ENCODE data around the gene ACO1. TPM values are rescaled to one million over a fixed set of nuclear protein-coding genes. Genes with fewer than 3 reads are reported as not detected.

ACO1 gene
- total RNA-seq, 2 experiments from 2014 or later = 8.8 to 9.0 TPM

- intact Hi-C loops (cut with micrococcal nuclease; ENCODE audit: unreplicated experiment) = no loop called here
- no TSS peak for BruUV-seq (replicated peaks)
Measured at GRCh38 chr9:32411753-32412152, 27.3 kb downstream of the ACO1 start.

DNA sequence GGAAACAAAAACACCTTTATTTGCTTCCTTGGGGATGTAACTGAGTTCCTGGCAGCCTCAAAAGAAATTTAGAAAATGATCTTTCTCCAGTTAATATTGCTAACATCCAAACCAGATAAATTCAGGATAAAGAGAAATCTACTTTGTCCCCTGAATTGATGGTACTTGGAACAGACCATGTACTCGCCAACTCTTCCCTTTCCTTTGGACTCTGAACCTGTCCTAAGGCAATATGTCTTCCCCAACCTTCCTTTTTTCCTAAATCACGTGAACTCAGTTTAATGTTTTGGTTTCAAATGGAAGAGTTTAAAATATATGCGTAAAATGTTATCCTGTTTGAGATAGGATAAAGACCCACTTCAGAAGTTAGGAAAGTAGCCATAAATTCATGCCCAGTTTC lies 28.0 kb downstream of the ACO1 start:
- Histone ChIP-seq H3K9me2 (ENCODE audit: insufficient read depth, low read length) (no peaks in the 10 kb centered on the region), H3K4me2 (ENCODE audit: low read length) (no peak overlapping the region), H3K4me1 (ENCODE audit: insufficient read depth, low read length, poor library complexity, severe bottlenecking) (no peaks in the 10 kb centered on the region), H3K4me3 (ENCODE audit: low read depth, low read length, poor library complexity, severe bottlenecking) (no peak overlapping the region), H3K27ac (ENCODE audit: low read depth, low read length, poor library complexity, severe bottlenecking) (no peak overlapping the region), H2AFZ (ENCODE audit: low read length) (no peak overlapping the region), H3K79me2 (ENCODE audit: insufficient read depth, low read depth, low read length) (no peaks in the 10 kb centered on the region), H3K36me3 (ENCODE audit: insufficient read depth, low read length) (0 out of 2 replicates have a peak, but pooled peaks cover 3% of the 10 kb centered on the region), H4K20me1 (ENCODE audit: insufficient read depth, low read length) (no peaks in the 10 kb centered on the region), H3K9me3 (ENCODE audit: low read length) (no peaks in the 10 kb centered on the region)
- TF ChIP-seq CTCF (conservative IDR thresholded peaks at IDR 0.05; ENCODE audit: low read length) = no peak
- no peak for TF ChIP-seq EZH2phosphoT487 (IDR thresholded peaks at IDR 0.05; ENCODE audit: borderline replicate concordance, low read depth, low read length)
- CTCF ChIA-PET (ENCODE audit: unreplicated experiment) = no interaction called here
- DNase-seq (ENCODE audit: low spot score) = no peak
- intact Hi-C loops (cut with micrococcal nuclease; ENCODE audit: unreplicated experiment) = no loop called here
- POLR2A ChIA-PET = interaction anchor here (0.6 kb wide), 1 partner anchor 79 kb away, joined by 3 read pairs; no protein-coding TSS in a partner anchor
- BruUV-seq (replicated peaks) = no TSS peak

More at GRCh38 chr9:32411753-32412152, 27.3 kb downstream of the ACO1 start:
- Histone ChIP-seq H4K20me1 (ENCODE audit: insufficient read depth, low read length) (no peaks in the 10 kb centered on the region), H3K9me2 (ENCODE audit: insufficient read depth, low read length) (no peaks in the 10 kb centered on the region), H3K4me1 (ENCODE audit: insufficient read depth, low read length, poor library complexity, severe bottlenecking) (no peaks in the 10 kb centered on the region), H3K4me2 (ENCODE audit: low read length) (no peak overlapping the region), H3K9me3 (ENCODE audit: low read length) (no peaks in the 10 kb centered on the region), H2AFZ (ENCODE audit: low read length) (no peak overlapping the region), H3K79me2 (ENCODE audit: insufficient read depth, low read depth, low read length) (no peaks in the 10 kb centered on the region), H3K36me3 (ENCODE audit: insufficient read depth, low read length) (peaks cover 3% of the 10 kb centered on the region; the same call in 1 of the 2 replicates), H3K27ac (ENCODE audit: low read depth, low read length, poor library complexity, severe bottlenecking) (no peak overlapping the region), H3K4me3 (ENCODE audit: low read depth, low read length, poor library complexity, severe bottlenecking) (no peak overlapping the region)
- no peak for TF ChIP-seq EZH2phosphoT487 (IDR thresholded peaks at IDR 0.05; ENCODE audit: borderline replicate concordance, low read depth, low read length)
- no peak for TF ChIP-seq CTCF (conservative IDR thresholded peaks at IDR 0.05; ENCODE audit: low read length)
- DNase-seq (ENCODE audit: low spot score) = no peak
- CTCF ChIA-PET (ENCODE audit: unreplicated experiment) = no interaction called here
- POLR2A ChIA-PET = interaction anchor here (0.6 kb wide), 1 partner anchor 80 kb away, joined by 3 read pairs; no protein-coding TSS in a partner anchor

DNA sequence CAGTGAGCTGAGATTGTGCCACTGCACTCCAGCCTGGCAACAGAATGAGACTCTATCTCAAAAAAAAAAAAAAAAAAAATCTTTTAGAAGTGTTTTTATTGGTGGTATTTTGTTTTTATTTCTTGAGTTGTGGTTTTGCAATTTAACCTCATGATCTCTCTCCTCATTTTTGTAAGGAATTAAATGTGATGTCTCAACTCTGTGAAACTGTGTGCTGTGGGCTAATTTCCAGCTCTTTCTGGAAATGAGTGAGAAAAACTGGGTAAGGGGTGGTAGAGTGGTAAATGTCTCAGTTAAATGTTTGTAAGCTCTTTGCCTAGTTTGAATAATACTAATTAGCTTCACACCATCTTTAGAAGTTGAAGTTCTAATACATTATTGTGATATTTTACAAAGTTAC lies 29.0 kb downstream of the ACO1 start:
- Histone ChIP-seq H3K79me2 (ENCODE audit: insufficient read depth, low read depth, low read length) (no peaks in the 10 kb centered on the region), H3K4me1 (ENCODE audit: insufficient read depth, low read length, poor library complexity, severe bottlenecking) (no peaks in the 10 kb centered on the region), H4K20me1 (ENCODE audit: insufficient read depth, low read length) (no peaks in the 10 kb centered on the region), H3K27ac (ENCODE audit: low read depth, low read length, poor library complexity, severe bottlenecking) (no peak overlapping the region), H2AFZ (ENCODE audit: low read length) (no peak overlapping the region), H3K36me3 (ENCODE audit: insufficient read depth, low read length) (no peaks in the 10 kb centered on the region), H3K9me3 (ENCODE audit: low read length) (no peaks in the 10 kb centered on the region), H3K4me2 (ENCODE audit: low read length) (no peak overlapping the region), H3K4me3 (ENCODE audit: low read depth, low read length, poor library complexity, severe bottlenecking) (no peak overlapping the region), H3K9me2 (ENCODE audit: insufficient read depth, low read length) (no peaks in the 10 kb centered on the region)
- TF ChIP-seq EZH2phosphoT487 (IDR thresholded peaks at IDR 0.05; ENCODE audit: borderline replicate concordance, low read depth, low read length) (no peak), CTCF (conservative IDR thresholded peaks at IDR 0.05; ENCODE audit: low read length) (no peak)
- BruUV-seq (replicated peaks) = no TSS peak
- DNase-seq (ENCODE audit: low spot score) = no peak
- ChIA-PET CTCF (ENCODE audit: unreplicated experiment) (no interaction called here), POLR2A (interaction anchor here (0.7 to 1.1 kb wide), 3 partner anchors 10 to 25 kb away, joined by 3 read pairs; no protein-coding TSS in a partner anchor)
- intact Hi-C loops (cut with micrococcal nuclease; ENCODE audit: unreplicated experiment) = no loop called here
